ENCODE data around the gene LY6G6C. TPM values are rescaled to one million over a fixed set of nuclear protein-coding genes. Genes with fewer than 3 reads are reported as not detected.

The LY6G6C gene
- total and polyA plus RNA-seq, 10 of the 15 experiments (the other 5 are each of a cell fraction or from before 2014, with no cell fraction given) = not detected

GRCh38 chr6:31769684-31770371, 48.3 kb upstream of the LY6G6C start:
- no peaks in the 10 kb centered on the region for H3K79me2 ChIP-seq (ENCODE audit: control insufficient read depth, insufficient read depth, low read length)
- no peak overlapping the region for H2AFZ ChIP-seq (ENCODE audit: control insufficient read depth, low read depth, low read length)
- no peaks in the 10 kb centered on the region for H3K4me1 ChIP-seq (ENCODE audit: control insufficient read depth, insufficient read depth, low read length)
- ATAC-seq (peak; percentile 97), DNase-seq (ENCODE audit: low read depth, low spot score) (peak; percentile 36), FAIRE-seq (peak; percentile 88)
- H4K20me1 ChIP-seq (ENCODE audit: control insufficient read depth, insufficient read depth) = no peaks in the 10 kb centered on the region
- in situ Hi-C loops (cut with MboI) = no loop called here
- H3K9ac ChIP-seq (ENCODE audit: control insufficient read depth, insufficient read depth, low read length) = no peak overlapping the region
- CTCF ChIA-PET = interaction anchor here (0.6 to 9.2 kb wide), 41 partner anchors 11 to 228 kb away, joined by 3 to 208 read pairs (median 4); partner anchors contain the start of genes CLIC1, DDAH2, DDX39B and HSPA1A
- H3K36me3 ChIP-seq (ENCODE audit: control insufficient read depth in 2 of 2, insufficient read depth in 2 of 2, low read length in 1 of 2) = no peaks in the 10 kb centered on the region
- RAD21 ChIA-PET (ENCODE audit: unreplicated experiment) = interaction anchor here (0.6 to 3.6 kb wide), 26 partner anchors 8 to 219 kb away, joined by 3 to 44 read pairs (median 5); partner anchors contain the start of genes ABHD16A, CLIC1, DDAH2 and GPANK1
- no peak overlapping the region for H3K4me2 ChIP-seq (ENCODE audit: control insufficient read depth, insufficient read depth)
- BruUV-seq (replicated peaks) = no TSS peak
- H3K4me3 ChIP-seq = no peak overlapping the region
- H3K27ac ChIP-seq (ENCODE audit: control insufficient read depth, insufficient read depth) = no peak overlapping the region
- intact Hi-C loops (cut with micrococcal nuclease; ENCODE audit: unreplicated experiment) = loop anchor here (1.0 to 10.0 kb wide), 3 partner anchors 41 to 90 kb away; partner anchors contain the start of genes DDAH2 and HSPA1B
- POLR2A ChIA-PET = interaction anchor here (0.5 to 3.0 kb wide), 11 partner anchors 18 to 177 kb away, joined by 3 to 27 read pairs (median 4); partner anchors contain the start of genes CLIC1, DDAH2, HSPA1B and MSH5
- 40% methylated on average over 12 of the region's 12 CpGs for WGBS (ENCODE audit: insufficient coverage, insufficient replicate concordance, low lambda C conversion rate, missing lambda C conversion rate)
- SMC1A ChIA-PET (ENCODE audit: uncharacterized antibody, unreplicated experiment) = interaction anchor here (0.6 to 4.8 kb wide), 27 partner anchors 16 to 222 kb away, joined by 3 to 42 read pairs (median 4); partner anchors contain the start of genes ABHD16A, BAG6, CLIC1 and DDAH2
- no peaks in the 10 kb centered on the region for H3K9me3 ChIP-seq (replicated peaks; ENCODE audit: control insufficient read depth, insufficient read depth, low read length)
- H3K27me3 ChIP-seq (replicated peaks in 1 of 2; ENCODE audit: control insufficient read depth in 2 of 2, insufficient read depth in 2 of 2, low read length in 1 of 2) = no peaks in the 10 kb centered on the region
- no peak for TF ChIP-seq STAT1 (conservative IDR thresholded peaks at IDR 0.05)
- TF ChIP-seq POLR2A (IDR thresholded peaks at IDR 0.05; ENCODE audit: low read depth, low read length) = no peak
- TF ChIP-seq MEF2A (IDR thresholded peaks at IDR 0.05; ENCODE audit: insufficient read depth, low read depth, low read length) = no peak
- no peak for TF ChIP-seq MTA3 (IDR thresholded peaks at IDR 0.05; ENCODE audit: borderline replicate concordance, low read length)
- TF ChIP-seq NFYA (IDR thresholded peaks at IDR 0.05; ENCODE audit: borderline replicate concordance, low read depth, low read length) = no peak
- TF ChIP-seq E4F1 (IDR thresholded peaks at IDR 0.05; ENCODE audit: borderline replicate concordance, partially characterized antibody) = no peak
- TF ChIP-seq USF2 (IDR thresholded peaks at IDR 0.05; ENCODE audit: borderline replicate concordance, low read depth, low read length) = no peak
- TF ChIP-seq EGR1 (IDR thresholded peaks at IDR 0.05; ENCODE audit: borderline replicate concordance in 1 of 2, low read depth in 2 of 2, low read length in 2 of 2) = no peak
- TF ChIP-seq MXI1 (IDR thresholded peaks at IDR 0.05; ENCODE audit: low read depth, low read length) = no peak
- peak; percentile 91 to 95 (median 91) for TF ChIP-seq CTCF (IDR thresholded peaks at IDR 0.05 in 2 of 3, conservative IDR thresholded peaks at IDR 0.05 in 1 of 3; ENCODE audit: control insufficient read depth in 2 of 3, extremely low read depth in 1 of 3, insufficient read depth in 1 of 3, low read depth in 3 of 3, low read length in 3 of 3)
- TF ChIP-seq NFIC (IDR thresholded peaks at IDR 0.05; ENCODE audit: low read depth, low read length) = no peak
- TF ChIP-seq, protein P1, sequence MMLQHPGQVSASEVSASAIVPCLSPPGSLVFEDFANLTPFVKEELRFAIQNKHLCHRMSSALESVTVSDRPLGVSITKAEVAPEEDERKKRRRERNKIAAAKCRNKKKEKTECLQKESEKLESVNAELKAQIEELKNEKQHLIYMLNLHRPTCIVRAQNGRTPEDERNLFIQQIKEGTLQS (IDR thresholded peaks at IDR 0.05; ENCODE audit: borderline replicate concordance, extremely low read depth, low read depth, low read length) = no peak
- no peak for TF ChIP-seq TCF3 (IDR thresholded peaks at IDR 0.05; ENCODE audit: borderline replicate concordance, insufficient read depth, low read depth, low read length)
- peak; percentile 60 for TF ChIP-seq NBN (IDR thresholded peaks at IDR 0.05)
- TF ChIP-seq SMARCA5 (IDR thresholded peaks at IDR 0.05) = peak; percentile 65; the same call in 1 of the 2 replicates
- no peak for TF ChIP-seq ELK1 (IDR thresholded peaks at IDR 0.05; ENCODE audit: low read depth, low read length)

Data from GM12878 (cell line).